C4-2B (cell line): ENCODE results near the gene RCCD1.

Experiments used
- ZFX ChIP-seq: fragments of 450-650 bp; IDR thresholded peaks from 2 replicates; pipeline ENCODE4 v1.6.1; 2017
- TF ChIP-seq, protein P1 (sequence below): fragments of 450-650 bp; conservative IDR thresholded peaks from 2 replicates; pipeline ENCODE4 v1.5.1; 2017; ENCODE audit warnings: mild to moderate bottlenecking

- TF ChIP-seq, protein P1, sequence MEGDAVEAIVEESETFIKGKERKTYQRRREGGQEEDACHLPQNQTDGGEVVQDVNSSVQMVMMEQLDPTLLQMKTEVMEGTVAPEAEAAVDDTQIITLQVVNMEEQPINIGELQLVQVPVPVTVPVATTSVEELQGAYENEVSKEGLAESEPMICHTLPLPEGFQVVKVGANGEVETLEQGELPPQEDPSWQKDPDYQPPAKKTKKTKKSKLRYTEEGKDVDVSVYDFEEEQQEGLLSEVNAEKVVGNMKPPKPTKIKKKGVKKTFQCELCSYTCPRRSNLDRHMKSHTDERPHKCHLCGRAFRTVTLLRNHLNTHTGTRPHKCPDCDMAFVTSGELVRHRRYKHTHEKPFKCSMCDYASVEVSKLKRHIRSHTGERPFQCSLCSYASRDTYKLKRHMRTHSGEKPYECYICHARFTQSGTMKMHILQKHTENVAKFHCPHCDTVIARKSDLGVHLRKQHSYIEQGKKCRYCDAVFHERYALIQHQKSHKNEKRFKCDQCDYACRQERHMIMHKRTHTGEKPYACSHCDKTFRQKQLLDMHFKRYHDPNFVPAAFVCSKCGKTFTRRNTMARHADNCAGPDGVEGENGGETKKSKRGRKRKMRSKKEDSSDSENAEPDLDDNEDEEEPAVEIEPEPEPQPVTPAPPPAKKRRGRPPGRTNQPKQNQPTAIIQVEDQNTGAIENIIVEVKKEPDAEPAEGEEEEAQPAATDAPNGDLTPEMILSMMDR: no peak
- no peak for TF ChIP-seq ZFX
Observed at GRCh38 chr15:90946941-90947576, 7.6 kb upstream of the RCCD1 start.
